NCI-H1694 (cell line): Measurements from ENCODE around the gene UBA6.
A peak's percentile ranks its signal among the peaks of the same experiment; 100 is the strongest.
"Not testable (repeated sequence)": the region's sequence is repeated elsewhere in the genome, so short reads cannot be mapped to it uniquely, and the experiment has no call there.

Source experiments
- DNase-seq: peaks from one replicate; lab custom pipeline; 2025; lab: John Stamatoyannopoulos, UW

UBA6 gene

DNA sequence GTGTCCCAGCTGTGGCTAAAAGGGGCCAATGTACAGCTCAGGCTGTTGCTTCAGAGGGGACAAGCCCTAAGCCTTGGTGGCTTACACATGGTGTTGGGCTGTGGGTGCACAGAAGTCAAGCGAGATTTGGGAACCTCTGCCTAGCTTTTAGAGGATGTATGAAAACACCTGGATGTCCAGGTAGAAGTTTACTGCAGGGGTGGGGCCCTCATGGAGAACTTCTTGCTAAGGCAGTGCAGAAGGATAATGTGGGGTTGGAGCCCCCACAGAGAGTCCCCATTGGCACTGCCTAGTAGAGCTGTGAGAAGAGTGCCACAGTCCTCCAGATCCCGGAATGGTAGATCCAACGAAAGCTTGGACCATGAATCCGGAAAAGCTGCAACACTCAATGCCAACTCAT, 40.5 kb downstream of the UBA6 start:
- no peak for DNase-seq

- no peak for DNase-seq
Observed at GRCh38 chr4:67659065-67659464, 41.9 kb downstream of the UBA6 start.

- DNase-seq: no peak
Observed at GRCh38 chr4:67658302-67658701, 42.7 kb downstream of the UBA6 start.

DNA sequence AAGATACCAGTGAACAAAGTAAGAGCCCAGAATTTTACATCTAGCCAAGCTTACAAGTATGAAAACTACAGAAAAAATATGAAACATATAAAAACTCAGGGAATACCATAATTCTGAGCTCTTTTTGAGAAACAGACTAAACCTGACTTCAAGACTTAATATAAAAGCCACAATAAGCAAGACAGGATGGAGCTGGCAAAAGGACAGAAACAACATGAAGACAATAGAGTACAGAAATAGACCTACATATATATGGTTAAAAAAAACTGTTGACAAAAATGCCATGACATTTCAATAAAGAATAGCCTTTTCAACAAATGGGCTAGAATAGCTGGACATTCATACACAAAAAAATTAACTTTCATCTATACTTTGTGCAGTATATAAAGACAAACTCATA, 49.4 kb downstream of the UBA6 start:
- no peak for DNase-seq

DNA sequence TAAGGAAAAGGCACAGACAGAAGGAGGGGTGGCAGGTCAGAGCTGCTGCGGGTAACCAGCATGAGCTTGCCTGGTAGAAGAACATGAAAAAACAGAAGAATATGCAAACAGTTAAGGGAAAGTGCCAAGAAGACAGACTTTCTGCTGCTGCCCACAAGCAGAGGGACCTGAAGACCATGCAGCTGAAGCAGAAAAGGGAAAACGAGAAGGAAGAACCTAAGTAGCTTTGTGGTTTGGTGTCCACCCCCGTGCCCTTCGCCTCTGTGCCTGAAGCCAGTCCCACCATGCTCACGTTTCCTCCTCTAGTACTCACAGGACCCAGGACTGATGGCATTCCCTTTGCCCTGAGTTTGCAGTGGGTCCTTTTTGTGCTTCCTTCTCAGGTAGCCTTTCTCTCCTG, 62.8 kb downstream of the UBA6 start:
- no peak for DNase-seq

GRCh38 chr4:67636978-67637377, 64.0 kb downstream of the UBA6 start:
- not testable (repeated sequence) for DNase-seq

- DNase-seq: no peak
Observed at GRCh38 chr4:67635331-67635730, 65.6 kb downstream of the UBA6 start.

GRCh38 chr4:67634741-67635140, 66.2 kb downstream of the UBA6 start:
- DNase-seq: no peak

DNA sequence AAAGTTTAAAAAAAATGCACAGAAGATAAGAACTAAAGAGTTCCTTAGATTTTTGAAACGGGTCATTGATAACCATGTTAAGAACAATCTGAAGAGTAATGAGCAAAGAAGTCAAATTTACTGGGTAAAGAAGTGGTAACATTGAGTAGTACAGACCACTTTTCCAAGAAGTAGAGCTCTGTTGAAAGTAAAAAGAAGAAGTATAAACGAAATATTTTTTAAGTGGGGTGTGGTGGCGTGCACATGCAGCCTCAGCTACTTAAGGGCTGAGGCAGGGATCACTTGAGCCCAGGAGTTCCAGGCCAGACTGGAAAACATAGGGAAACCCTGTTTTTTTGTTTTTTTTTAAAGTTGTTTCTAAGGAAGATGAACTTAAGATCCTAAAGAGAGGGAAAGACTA, 68.5 kb downstream of the UBA6 start:
- no peak for DNase-seq

DNA sequence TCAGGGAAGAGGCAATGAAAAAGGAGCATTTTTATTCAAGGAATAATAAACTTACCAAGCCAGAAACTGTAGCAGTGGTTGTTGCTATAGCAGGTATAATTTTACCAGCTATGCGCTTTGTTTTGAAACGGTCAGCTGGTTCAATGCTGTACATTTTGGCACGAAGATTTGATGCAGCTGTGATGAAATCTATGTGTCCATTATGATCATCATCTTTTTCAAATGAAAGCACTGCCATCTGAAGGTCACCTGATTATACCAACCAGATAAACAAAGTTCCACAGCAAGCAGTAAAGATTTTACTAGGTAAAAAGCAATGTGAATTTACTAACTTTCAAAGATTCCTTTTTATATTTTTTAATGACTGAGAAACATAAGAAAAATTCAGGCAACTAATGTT, 76.0 kb downstream of the UBA6 start:
- no peak for DNase-seq

DNA sequence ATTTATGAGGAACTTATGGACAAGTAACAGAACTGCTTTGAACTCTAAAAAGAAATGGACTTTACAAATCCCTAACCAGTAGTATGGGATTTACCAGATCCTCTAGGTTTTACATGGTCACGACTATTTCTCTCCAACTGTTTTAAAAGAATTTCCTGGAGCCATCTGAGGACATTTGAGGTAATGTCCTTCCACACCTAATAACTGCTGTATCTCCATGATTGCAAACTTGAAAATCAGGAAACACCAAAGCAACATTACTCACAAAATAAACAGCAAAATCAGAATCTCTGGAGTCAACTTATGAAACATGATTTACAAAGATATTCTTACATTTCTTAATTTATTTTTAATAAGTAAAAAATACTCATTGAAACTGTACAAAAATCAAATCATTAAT, 84.5 kb downstream of the UBA6 start:
- no peak for DNase-seq

- DNase-seq: no peak
Observed at GRCh38 chr4:67615119-67615518, 85.8 kb downstream of the UBA6 start.

- no peak for DNase-seq
Observed at GRCh38 chr4:67614186-67614585, 86.8 kb downstream of the UBA6 start.

GRCh38 chr4:67608027-67608426, 92.9 kb downstream of the UBA6 start:
- DNase-seq: no peak

GRCh38 chr4:67604749-67605148, 96.2 kb downstream of the UBA6 start:
- no peak for DNase-seq

GRCh38 chr4:67604029-67604381, 97.0 kb downstream of the UBA6 start:
- DNase-seq: no peak

- no peak for DNase-seq
Observed at GRCh38 chr4:67603310-67604028, 97.5 kb downstream of the UBA6 start.

- no peak for DNase-seq
Observed at GRCh38 chr4:67593741-67594175, 107.2 kb downstream of the UBA6 start.

- peak; percentile 64 for DNase-seq
Observed at GRCh38 chr4:67587156-67587555, 113.8 kb downstream of the UBA6 start.

DNA sequence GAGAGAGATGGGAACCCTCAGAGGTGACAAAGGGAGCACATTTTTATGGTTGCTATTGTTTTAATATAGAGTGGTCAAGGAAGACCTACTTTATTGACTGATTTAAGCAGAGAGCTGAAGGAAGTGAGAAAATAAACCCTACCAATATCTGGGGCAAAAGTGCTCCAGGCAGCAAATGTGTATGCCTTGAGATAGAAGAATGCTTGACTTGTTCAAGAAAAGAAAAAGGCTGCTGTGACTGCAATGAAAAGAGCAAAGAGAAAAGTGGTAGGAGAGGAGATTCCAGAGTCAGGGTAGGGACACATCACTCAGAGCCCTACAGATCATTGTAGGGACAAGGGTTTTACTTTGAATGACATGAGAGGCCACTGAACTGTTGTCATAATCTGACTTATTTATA, 116.5 kb downstream of the UBA6 start:
- DNase-seq: no peak

DNA sequence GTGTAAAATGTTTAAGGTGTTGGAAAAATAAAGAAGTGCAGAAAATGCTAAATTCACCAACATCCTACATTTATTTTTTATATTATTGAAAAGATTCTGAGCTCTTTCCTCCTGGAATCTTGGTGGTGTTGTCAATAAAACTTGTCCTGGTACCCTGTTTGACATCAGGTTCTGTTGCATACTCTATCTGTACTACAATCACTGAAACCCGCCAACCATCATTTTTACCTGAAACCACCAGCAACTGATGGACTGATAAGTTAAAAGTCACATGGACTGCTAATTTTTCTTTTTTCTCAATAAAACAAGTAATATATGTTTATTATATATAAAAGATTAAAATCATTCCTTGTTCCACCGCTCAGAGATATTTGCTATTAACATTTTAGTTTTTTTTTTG, 119.0 kb downstream of the UBA6 start:
- no peak for DNase-seq

DNA sequence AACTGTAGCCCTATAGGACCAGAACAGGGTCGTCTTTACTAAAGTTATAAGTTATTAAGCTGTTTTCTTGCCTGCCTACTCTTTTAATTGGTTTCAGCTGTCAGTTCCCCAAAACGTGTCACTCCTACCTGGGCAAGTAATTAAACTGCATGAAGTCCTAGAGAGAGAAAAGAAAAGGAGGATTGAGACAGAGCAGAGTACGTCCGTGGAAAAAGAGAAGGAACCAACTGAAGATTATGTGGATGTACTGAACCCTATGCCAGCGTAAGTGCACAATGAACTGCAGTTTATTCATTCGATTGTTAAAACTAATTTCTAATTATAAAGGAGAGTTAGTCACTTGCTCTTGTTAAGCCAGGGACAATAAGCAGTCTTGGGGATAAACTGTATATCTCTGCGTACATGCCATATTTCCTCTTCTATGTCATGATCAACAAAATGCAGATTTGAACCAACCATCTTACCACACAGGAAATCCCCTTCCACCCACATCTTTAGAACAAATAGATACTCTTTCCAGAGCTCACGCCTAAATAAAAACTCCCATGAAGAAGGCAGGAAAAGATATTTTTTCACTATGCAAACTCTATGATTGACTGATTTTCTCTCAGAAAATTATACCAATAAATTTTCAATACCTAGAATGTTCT, 119.6 kb downstream of the UBA6 start:
- DNase-seq: no peak

DNA sequence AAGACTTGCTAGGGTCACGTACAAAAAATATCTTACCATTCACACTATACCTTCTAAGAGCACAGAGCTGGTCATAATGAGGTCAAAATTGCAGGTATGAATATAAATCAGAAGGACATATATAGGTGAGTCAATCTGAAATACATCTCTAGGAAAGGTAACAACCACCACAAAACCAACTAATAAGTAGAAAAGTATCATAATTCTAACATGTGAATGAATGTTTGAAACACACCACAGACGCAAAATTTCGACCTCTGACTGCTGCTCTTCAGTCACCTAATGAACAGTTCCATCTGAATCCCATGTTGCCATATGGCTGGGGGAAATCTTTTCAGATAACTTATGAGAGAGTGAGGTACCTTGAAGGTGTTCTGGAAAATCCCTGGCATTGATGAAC, 120.4 kb downstream of the UBA6 start:
- no peak for DNase-seq

GRCh38 chr4:67576538-67576937, 124.4 kb downstream of the UBA6 start:
- no peak for DNase-seq
